ENCODE measurements around the gene MBLAC1. TPM values are rescaled to one million over a fixed set of nuclear protein-coding genes. Genes with fewer than 3 reads are reported as not detected.
"Not testable (repeated sequence)": the region's sequence is repeated elsewhere in the genome, so short reads cannot be mapped to it uniquely, and the experiment has no call there.

MBLAC1 gene
- total RNA-seq, 4 donors from 2014 or later = 3.1 to 8.8 (median 5.0) TPM

DNA sequence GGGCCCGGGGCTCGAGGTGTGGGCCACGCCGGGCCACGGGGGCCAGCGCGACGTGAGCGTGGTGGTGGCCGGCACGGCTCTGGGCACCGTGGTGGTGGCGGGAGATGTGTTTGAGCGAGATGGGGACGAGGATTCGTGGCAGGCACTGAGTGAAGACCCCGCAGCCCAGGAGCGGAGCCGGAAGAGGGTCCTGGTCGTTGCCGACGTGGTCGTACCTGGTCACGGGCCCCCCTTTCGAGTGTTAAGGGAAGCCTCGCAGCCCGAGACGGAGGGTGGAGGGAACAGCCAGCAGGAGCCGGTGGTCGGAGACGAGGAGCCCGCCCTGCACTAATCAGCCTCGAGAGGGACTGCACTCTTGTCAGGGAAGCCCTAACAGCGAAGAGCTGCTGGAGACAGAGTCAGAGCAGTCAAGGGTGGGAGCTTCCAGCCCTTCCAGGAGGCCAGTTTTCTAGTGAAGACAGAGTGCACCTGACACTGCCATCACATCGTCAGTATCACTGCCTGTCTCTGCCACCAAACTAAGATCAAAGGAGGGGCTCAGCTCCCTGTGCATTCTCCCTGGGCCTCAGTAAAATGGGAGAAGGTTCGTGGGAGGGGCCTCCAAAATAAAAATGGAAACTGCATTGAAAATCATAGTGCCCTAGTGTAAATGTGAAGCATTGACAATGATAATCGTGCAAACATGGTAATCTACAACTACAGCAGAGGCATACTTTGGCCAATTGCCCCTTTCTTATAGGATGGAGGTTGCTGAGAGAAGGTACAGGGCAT is 1.3 kb downstream of the MBLAC1 start:
- WGBS = 2% methylated on average over 28 of the region's 37 CpGs
- H3K4me1 ChIP-seq = peaks cover 24 to 50% (median 37%) of the 10 kb centered on the region in 4 donors
- DNase-seq (ENCODE audit: extremely low spot score) = no peak

DNA sequence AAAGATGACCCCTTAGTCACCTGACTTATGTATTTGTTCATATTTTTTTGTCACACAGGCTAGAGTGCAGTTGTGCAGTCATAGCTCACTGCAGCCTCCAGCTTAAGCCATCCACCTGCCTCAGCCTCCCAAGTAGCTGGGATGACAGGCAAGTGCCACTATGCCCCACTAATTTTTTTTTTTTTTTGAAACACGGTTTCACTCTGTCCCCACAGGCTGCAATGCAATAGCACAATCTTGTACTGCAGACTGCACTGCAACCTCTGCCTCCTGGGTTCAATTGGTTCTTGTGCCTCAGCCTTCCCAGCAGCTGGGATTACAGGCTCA is 1.8 kb downstream of the MBLAC1 start:
- no peak for DNase-seq (ENCODE audit: extremely low spot score)
- intact Hi-C loops (cut with DNase I) = loop anchor here (5.0 kb wide), 2 partner anchors 46 to 136 kb away; partner anchors contain the start of gene ZNF3
- Histone ChIP-seq H3K4me3 (no peak overlapping the region), H3K4me1 (peaks cover 24 to 51% (median 37%) of the 10 kb centered on the region in 4 donors), H3K9me3 (no peaks in the 10 kb centered on the region), H3K27me3 (no peaks in the 10 kb centered on the region), H3K36me3 (peaks cover 0 to 14% (median 7%) of the 10 kb centered on the region in 4 donors), H3K27ac (replicated peaks in 1 of 4) (peak overlapping the region in 3 of 4 donors; percentile 94 to 97 (median 97))
- TF ChIP-seq, protein P1, sequence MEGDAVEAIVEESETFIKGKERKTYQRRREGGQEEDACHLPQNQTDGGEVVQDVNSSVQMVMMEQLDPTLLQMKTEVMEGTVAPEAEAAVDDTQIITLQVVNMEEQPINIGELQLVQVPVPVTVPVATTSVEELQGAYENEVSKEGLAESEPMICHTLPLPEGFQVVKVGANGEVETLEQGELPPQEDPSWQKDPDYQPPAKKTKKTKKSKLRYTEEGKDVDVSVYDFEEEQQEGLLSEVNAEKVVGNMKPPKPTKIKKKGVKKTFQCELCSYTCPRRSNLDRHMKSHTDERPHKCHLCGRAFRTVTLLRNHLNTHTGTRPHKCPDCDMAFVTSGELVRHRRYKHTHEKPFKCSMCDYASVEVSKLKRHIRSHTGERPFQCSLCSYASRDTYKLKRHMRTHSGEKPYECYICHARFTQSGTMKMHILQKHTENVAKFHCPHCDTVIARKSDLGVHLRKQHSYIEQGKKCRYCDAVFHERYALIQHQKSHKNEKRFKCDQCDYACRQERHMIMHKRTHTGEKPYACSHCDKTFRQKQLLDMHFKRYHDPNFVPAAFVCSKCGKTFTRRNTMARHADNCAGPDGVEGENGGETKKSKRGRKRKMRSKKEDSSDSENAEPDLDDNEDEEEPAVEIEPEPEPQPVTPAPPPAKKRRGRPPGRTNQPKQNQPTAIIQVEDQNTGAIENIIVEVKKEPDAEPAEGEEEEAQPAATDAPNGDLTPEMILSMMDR (IDR thresholded peaks at IDR 0.05) = no peak
- TF ChIP-seq POLR2A (IDR thresholded peaks at IDR 0.05; ENCODE audit: low read depth) = no peak
- no peak for TF ChIP-seq EP300 (IDR thresholded peaks at IDR 0.05)
- no peak for TF ChIP-seq POLR2AphosphoS5 (IDR thresholded peaks at IDR 0.05)
- 44% methylated on average over 1 of the region's 1 CpG for WGBS

More for the DNA sequence above, 1.3 kb downstream of the MBLAC1 start:
- Histone ChIP-seq H3K9me3 (no peaks in the 10 kb centered on the region), H3K36me3 (peaks cover 0 to 20% (median 9%) of the 10 kb centered on the region in 4 donors), H3K4me3 (peak overlapping the region; percentile 78 to 99 (median 95)), H3K27me3 (no peaks in the 10 kb centered on the region), H3K27ac (replicated peaks in 1 of 4) (peak overlapping the region; percentile 92 to 97 (median 96))
- no peak for TF ChIP-seq POLR2AphosphoS5 (IDR thresholded peaks at IDR 0.05)
- no peak for TF ChIP-seq EP300 (IDR thresholded peaks at IDR 0.05)
- intact Hi-C loops (cut with DNase I) = loop anchor here (1.0 to 5.0 kb wide), 4 partner anchors 20 to 136 kb away; partner anchors contain the start of genes AP4M1, LAMTOR4, MCM7 and ZNF3

DNA sequence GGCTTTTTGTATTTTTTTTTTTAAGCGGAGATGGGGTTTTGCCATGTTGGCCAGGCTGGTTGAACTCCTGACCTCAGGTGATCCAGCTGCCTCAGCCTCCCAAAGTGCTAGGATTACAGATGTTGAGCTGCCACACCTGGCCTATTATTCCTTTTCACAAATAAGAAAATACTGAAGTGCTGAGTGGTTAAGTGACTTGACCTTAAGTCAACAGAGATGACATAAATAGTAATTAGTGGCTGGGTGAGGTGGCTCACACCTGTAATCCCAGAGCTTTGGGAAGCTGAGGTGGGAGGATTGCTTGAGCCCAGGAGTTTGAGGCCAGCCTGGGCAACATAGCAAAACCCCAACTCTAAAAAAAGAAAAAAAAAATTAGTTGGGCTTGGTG is 3.4 kb downstream of the MBLAC1 start:
- intact Hi-C loops (cut with DNase I) = loop anchor here (5.0 kb wide), 1 partner anchor 87 kb away; the partner anchor contains the start of gene PVRIG

DNA sequence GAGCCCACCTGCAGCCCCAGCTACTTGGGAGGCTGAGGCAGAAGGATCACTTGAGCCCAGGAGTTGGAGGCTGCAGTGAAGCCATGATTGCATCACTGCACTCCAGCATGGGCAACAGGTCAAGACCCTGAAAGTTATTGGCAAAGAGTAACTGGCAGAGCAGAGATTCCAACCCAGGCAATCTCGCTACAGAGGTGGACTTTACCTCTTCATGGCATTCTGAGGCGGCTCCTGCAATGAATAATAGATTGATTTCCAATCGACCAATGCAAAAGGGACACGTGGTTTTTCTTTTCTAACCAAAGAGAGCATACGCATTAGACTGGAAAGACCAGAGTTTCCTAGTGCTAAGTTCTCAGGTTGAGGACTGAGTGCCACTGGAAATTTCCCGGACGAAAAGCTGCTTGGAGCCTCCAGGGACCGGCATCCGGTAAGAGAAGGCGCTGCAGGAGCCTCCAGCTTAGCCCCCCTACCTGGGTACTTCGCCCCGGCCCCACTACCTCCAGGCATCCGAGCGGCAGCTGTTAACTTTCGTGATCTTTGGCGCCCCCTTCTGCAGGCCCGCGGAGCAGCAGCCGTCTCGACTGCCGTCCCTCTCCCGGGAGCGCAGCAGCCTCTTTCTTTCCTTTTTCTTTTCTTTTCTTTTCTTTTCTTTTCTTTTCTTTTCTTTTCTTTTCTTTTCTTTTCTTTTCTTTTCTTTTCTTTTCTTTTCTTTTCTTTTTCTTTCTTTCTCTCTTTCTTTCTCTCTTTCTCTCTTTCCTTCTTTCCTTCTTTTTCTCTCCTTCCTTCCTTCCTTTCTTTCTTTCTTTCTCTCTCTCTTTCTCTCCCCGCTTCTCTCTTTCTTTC is 4.1 kb downstream of the MBLAC1 start:
- peak; percentile 93 for DNase-seq (ENCODE audit: extremely low spot score)
- no peak overlapping the region for H3K27ac ChIP-seq (replicated peaks in 1 of 4)
- intact Hi-C loops (cut with DNase I) = loop anchor here (5.0 kb wide), 1 partner anchor 86 kb away; the partner anchor contains the start of gene PVRIG
- H3K36me3 ChIP-seq = no peaks in the 10 kb centered on the region
- H3K4me3 ChIP-seq = peak overlapping the region in 2 of 4 donors; percentile 8 to 42
- TF ChIP-seq, protein P1 (IDR thresholded peaks at IDR 0.05) = peak; percentile 81 to 92 (median 92)
- TF ChIP-seq POLR2A (IDR thresholded peaks at IDR 0.05; ENCODE audit: low read depth) = no peak
- peak in 1 of 2 donors; percentile 18 for TF ChIP-seq POLR2AphosphoS5 (IDR thresholded peaks at IDR 0.05)
- no peak for TF ChIP-seq EP300 (IDR thresholded peaks at IDR 0.05)
- no peaks in the 10 kb centered on the region for H3K9me3 ChIP-seq
- no peaks in the 10 kb centered on the region for H3K27me3 ChIP-seq
- H3K4me1 ChIP-seq = peaks cover 18 to 38% (median 29%) of the 10 kb centered on the region in 4 donors
- WGBS = 11% methylated on average over 24 of the region's 24 CpGs

More for the DNA sequence above, 3.4 kb downstream of the MBLAC1 start:
- not testable (repeated sequence) for H3K36me3 ChIP-seq; DNase-seq (ENCODE audit: extremely low spot score); H3K9me3 ChIP-seq; H3K27me3 ChIP-seq; H3K4me3 ChIP-seq; H3K27ac ChIP-seq (replicated peaks in 1 of 4)
- 92% methylated on average over 1 of the region's 1 CpG for WGBS
- H3K4me1 ChIP-seq = peaks cover 24 to 44% (median 36%) of the 10 kb centered on the region in 4 donors

DNA sequence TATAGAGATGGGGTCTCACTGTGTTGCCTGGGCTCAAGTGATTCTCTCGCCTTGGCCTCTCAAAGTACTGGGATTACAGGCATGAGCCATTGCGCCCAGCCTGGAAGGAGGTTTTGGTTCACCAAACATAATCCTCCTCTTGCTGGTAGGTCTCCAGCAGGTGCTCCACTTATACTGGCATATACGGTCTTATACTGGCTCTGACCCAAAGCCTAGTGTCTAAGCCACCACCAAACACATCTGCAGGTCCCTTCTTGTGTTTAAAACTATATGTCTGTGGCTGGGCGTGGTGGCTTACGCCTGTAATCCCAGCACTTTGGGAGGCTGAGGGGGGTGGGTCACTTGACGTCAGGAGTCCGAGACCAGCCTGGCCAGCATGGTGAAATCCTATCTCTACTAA is 5.4 kb downstream of the MBLAC1 start:
- H3K4me3 ChIP-seq = no peak overlapping the region
- H3K36me3 ChIP-seq = no peaks in the 10 kb centered on the region
- DNase-seq (ENCODE audit: extremely low spot score) = no peak
- H3K9me3 ChIP-seq = no peaks in the 10 kb centered on the region
- peaks cover 0 to 2% (median 0%) of the 10 kb centered on the region in 4 donors for H3K27me3 ChIP-seq
- no peak for TF ChIP-seq EP300 (IDR thresholded peaks at IDR 0.05)
- no peak for TF ChIP-seq POLR2AphosphoS5 (IDR thresholded peaks at IDR 0.05)
- TF ChIP-seq POLR2A (IDR thresholded peaks at IDR 0.05; ENCODE audit: low read depth) = no peak
- TF ChIP-seq, protein P1 (IDR thresholded peaks at IDR 0.05) = no peak
- peaks cover 12 to 31% (median 23%) of the 10 kb centered on the region in 4 donors for H3K4me1 ChIP-seq
- WGBS = 65% methylated on average over 7 of the region's 7 CpGs
- H3K27ac ChIP-seq (replicated peaks in 1 of 4) = no peak overlapping the region
- intact Hi-C loops (cut with DNase I) = loop anchor here (5.0 kb wide), 1 partner anchor 85 kb away; the partner anchor contains the start of gene PVRIG
